Activated CD4-positive, CD25-positive, alpha-beta regulatory T cell treated with anti-CD3 and anti-CD28 coated beads, Interleukin-2, amount 50 U/mL, for 24 hours (primary cell): ENCODE results near the gene CBFA2T3.

Experiments
- ATAC-seq, 2 donors: fragments of 150-1000 bp; cut with Tn5 transposase; one replicate each; pipeline ENCODE4 v1.10.0; 2021; ENCODE audit warnings: mild to moderate bottlenecking in 1 of 2, moderate library complexity in 1 of 2

CBFA2T3 gene

GRCh38 chr16:88870608-88871348, 106.2 kb downstream of the CBFA2T3 start:
- ATAC-seq: peak in 1 of 2 donors; percentile 31

- no peak for ATAC-seq
Measured at GRCh38 chr16:88869673-88869980, 107.4 kb downstream of the CBFA2T3 start.

GRCh38 chr16:88868974-88869672, 107.9 kb downstream of the CBFA2T3 start:
- no peak for ATAC-seq

GRCh38 chr16:88867581-88868246, 109.3 kb downstream of the CBFA2T3 start:
- no peak for ATAC-seq

- ATAC-seq: no peak
Measured at GRCh38 chr16:88866151-88866920, 110.7 kb downstream of the CBFA2T3 start, which contains the start of gene PABPN1L. PABPN1L (minus strand) TSS chr16:88866660; CDS start chr16:88866606, 54 bp downstream.

- ATAC-seq: no peak
Measured at GRCh38 chr16:88865742-88866141, 111.3 kb downstream of the CBFA2T3 start.

GRCh38 chr16:88865310-88865709, 111.7 kb downstream of the CBFA2T3 start:
- ATAC-seq: no peak

GRCh38 chr16:88864521-88864920, 112.5 kb downstream of the CBFA2T3 start:
- no peak for ATAC-seq

GRCh38 chr16:88864099-88864498, 112.9 kb downstream of the CBFA2T3 start:
- ATAC-seq: no peak

GRCh38 chr16:88863426-88863825, 113.6 kb downstream of the CBFA2T3 start:
- ATAC-seq: no peak

GRCh38 chr16:88862968-88863367, 114.0 kb downstream of the CBFA2T3 start:
- ATAC-seq: no peak

GRCh38 chr16:88861359-88861758, 115.6 kb downstream of the CBFA2T3 start:
- ATAC-seq: no peak

- no peak for ATAC-seq
Measured at GRCh38 chr16:88859381-88860091, 117.5 kb downstream of the CBFA2T3 start.

- peak; percentile 67 to 71 for ATAC-seq
Measured at GRCh38 chr16:88857728-88858339, 119.2 kb downstream of the CBFA2T3 start.

GRCh38 chr16:88856828-88857727, 119.9 kb downstream of the CBFA2T3 start, which contains the start of the genes GALNS and TRAPPC2L:
GALNS (minus strand) TSS chr16:88856947; CDS start chr16:88856877, 70 bp downstream.
TRAPPC2L (plus strand) TSS chr16:88857127; CDS start chr16:88857151, 24 bp downstream.
- peak; percentile 83 to 84 for ATAC-seq

- peak; percentile 29 to 35 for ATAC-seq
Measured at GRCh38 chr16:88856122-88856827, 120.7 kb downstream of the CBFA2T3 start.

- no peak for ATAC-seq
Measured at GRCh38 chr16:88855736-88856121, 121.3 kb downstream of the CBFA2T3 start.

GRCh38 chr16:88855176-88855575, 121.8 kb downstream of the CBFA2T3 start:
- no peak for ATAC-seq

GRCh38 chr16:88854306-88855111, 122.5 kb downstream of the CBFA2T3 start:
- no peak for ATAC-seq
